Measurements from ENCODE around the gene MGST1.
"Not testable (repeated sequence)": the region's sequence is repeated elsewhere in the genome, so short reads cannot be mapped to it uniquely, and the experiment has no call there.

The MGST1 gene

GRCh38 chr12:16352481-16352880, 5.0 kb downstream of the MGST1 start:
- no peak for DNase-seq (ENCODE audit: low spot score)

DNA sequence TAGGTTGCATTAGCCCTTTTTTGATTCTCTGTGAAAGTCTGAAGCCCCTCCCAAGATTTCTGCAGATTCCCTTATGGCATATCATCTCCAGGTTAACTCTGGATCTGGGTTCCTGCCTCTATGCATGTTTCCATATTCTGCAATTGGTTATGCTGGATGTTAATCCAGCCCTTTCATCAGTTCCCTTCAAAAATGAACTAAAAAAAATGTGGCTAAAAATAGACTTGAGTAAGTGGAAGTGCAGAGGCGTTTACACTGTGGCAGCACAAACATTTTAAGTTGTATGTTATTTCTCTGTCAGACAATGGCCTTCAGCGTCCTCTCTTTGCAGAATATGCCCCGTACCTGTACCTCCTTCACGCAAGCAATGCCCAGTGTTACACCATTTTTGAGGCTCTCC, 11.4 kb downstream of the MGST1 start:
- no peak for DNase-seq (ENCODE audit: low spot score)

- no peak for DNase-seq (ENCODE audit: low spot score)
Observed at GRCh38 chr12:16359512-16360491, 12.4 kb downstream of the MGST1 start.

- no peak for DNase-seq (ENCODE audit: low spot score)
Observed at GRCh38 chr12:16361142-16361783, 13.8 kb downstream of the MGST1 start.

- DNase-seq (ENCODE audit: low spot score), result no peak
Observed at GRCh38 chr12:16362550-16362949, 15.1 kb downstream of the MGST1 start.

GRCh38 chr12:16369156-16369555, 21.7 kb downstream of the MGST1 start:
- no peak for DNase-seq (ENCODE audit: low spot score)

DNA sequence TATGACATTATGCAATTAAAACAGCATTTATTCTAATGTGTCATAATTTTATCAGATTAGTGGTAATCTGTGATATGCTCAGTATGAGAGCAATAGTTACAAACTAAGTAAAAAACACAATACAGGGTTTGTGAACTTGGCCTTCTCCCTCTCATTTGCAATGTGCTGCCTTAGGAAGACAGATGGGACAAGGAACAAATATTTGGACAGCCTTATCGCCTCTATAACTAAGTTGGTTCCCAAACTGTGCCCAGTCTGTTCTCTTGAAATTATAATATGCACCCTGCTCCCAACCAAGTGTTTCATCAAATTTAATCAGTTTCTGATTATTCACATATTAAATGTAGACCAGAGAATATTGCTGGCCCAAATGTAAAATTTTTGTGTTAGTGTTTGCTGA, 22.7 kb downstream of the MGST1 start:
- no peak for DNase-seq (ENCODE audit: low spot score)

GRCh38 chr12:16382652-16383312, 35.3 kb downstream of the MGST1 start:
- DNase-seq (ENCODE audit: low spot score), result peak; percentile 45

DNA sequence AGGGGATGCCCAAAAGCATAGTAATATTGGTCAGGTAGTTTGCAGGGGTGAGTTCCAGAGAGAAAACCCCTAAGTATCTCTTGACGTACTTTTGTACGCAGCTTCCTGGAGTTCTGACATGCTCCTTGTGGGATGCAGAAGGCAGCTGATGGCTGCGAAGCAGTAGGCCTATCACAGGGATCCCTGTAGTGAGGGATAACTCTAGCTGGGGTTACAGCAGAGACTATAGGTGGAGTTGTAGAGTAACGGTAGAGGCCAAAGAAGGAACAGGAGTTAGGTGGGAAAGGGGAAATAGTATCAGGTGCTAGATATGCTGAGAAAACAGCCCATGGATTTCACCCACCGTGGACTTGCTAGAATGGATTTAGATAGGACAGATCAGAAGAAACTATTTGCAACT, 37.3 kb downstream of the MGST1 start:
- no peak for DNase-seq (ENCODE audit: low spot score)

- DNase-seq (ENCODE audit: low spot score), result peak; percentile 73
Observed at GRCh38 chr12:16385782-16386646, 38.6 kb downstream of the MGST1 start.

GRCh38 chr12:16387919-16388318, 40.5 kb downstream of the MGST1 start:
- no peak for DNase-seq (ENCODE audit: low spot score)

DNA sequence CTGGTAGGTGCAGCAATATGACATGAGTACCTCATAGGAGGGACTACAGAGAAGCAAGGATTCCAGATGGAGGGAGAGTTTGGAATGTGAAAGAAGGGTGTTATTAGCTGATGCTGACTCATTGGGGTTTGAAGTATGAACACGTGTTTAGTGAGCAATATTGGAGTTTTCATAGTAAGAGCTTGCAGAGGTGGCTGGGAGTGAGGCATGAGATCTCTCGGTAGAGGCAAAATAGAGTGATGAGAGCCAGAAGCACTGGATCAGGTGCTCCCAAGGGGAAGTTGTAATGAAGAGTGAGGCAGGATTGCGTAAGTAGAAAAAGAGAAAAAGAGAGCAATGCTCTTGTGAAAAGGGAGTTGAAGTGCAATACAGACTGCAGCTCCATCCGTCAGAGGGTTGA, 42.1 kb downstream of the MGST1 start:
- DNase-seq (ENCODE audit: low spot score), result peak; percentile 76

DNA sequence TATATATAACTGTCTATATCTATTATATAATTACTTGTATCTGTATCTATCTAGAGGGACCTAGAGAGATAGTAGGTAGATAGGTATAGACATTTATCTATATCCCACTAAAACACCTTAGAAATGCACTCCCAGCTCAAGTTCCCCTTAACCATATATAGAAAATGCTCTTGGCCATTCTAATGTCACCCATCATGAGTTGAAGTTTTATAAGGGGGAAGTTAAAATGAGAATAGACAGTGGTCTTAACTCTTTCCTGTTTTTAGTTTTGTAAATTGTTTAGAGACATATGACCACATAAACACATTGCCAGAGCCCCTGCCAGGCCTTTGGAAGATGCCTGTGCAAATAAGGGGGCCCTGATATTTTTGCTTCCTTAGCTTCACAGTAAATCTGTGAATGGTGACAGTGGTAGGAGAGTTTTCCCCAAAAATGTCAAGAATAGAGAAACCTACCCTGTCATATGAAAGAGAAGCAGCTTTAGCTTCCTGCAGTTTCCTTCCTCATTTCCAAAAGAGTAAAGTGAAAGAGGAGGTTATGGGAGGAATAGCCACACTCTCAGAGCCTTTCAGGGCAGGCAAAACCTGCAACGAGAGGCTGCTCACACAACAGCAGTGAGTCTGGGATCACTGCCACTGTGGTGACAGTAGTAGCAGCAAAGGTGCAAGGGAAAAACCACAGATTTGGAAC, 45.5 kb downstream of the MGST1 start:
- DNase-seq (ENCODE audit: low spot score), result no peak

GRCh38 chr12:16399101-16399500, 51.7 kb downstream of the MGST1 start:
- DNase-seq (ENCODE audit: low spot score), result no peak

GRCh38 chr12:16401835-16402234, 54.4 kb downstream of the MGST1 start:
- not testable (repeated sequence) for DNase-seq (ENCODE audit: low spot score)

DNA sequence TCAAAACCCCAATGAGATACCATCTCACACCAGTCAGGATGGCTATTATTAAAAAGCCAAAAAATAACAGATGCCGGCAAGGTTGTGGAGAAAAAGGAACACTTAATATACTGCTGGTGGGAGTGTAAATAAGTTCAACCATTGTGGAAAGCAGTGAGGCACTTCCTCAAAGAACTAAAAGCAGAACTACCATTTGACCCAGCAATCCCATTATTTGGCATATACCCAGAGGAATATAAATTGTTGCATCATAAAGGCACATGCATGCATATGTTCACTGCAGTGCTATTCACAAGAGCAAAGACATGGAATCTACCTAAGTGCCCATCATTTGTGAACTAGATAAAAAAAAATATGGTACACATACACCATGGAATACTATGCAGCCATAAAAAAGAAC, 59.9 kb downstream of the MGST1 start:
- no peak for DNase-seq (ENCODE audit: low spot score)
